Measurements from ENCODE around the gene GTF2H1. TPM values are rescaled to one million over a fixed set of nuclear protein-coding genes. Genes with fewer than 3 reads are reported as not detected.
"Not testable (repeated sequence)": the region's sequence is repeated elsewhere in the genome, so short reads cannot be mapped to it uniquely, and the experiment has no call there.

GTF2H1 gene
- total RNA-seq, 1 experiment from 2014 or later: 76.1 TPM

DNA sequence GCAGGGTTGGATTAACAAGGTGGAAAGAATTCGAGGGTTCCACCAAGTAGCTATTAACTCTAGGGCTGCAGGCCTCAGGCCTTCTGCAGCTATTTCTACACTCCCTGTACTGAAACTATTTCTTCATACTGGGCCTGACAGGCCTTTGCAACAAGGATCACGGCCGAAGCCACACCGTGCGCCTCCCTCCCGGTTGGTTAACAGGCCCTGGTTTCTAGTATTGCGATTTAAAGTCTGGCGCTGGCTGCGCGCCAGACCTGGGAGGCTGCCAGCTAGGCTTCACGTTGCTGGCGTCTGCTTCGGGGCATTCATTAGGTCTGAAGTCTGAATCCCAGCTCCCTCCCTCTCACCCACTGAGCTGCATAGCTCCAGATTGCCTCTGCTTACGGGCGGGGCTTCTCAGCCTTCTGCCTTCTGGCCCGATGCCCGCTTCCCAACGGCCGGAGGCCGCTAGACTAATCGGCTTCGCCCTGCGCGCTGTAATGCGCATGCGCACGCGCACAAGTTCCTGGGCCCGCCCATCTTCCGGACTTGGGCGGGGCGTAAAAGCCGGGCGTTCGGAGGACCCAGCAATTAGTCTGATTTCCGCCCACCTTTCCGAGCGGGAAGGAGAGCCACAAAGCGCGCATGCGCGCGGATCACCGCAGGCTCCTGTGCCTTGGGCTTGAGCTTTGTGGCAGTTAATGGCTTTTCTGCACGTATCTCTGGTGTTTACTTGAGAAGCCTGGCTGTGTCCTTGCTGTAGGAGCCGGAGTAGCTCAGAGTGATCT lies 73.6 kb downstream of the GTF2H1 start:
- in situ Hi-C loops (cut with HindIII; ENCODE audit: low pct_unique_long_range_greater_than_20kb, low sequenced_read_pairs): no loop called here
- peak; percentile 98 for DNase-seq (ENCODE audit: low read depth)

GRCh38 chr11:18397921-18398320 lies 75.6 kb downstream of the GTF2H1 start:
- in situ Hi-C loops (cut with HindIII; ENCODE audit: low pct_unique_long_range_greater_than_20kb, low sequenced_read_pairs): no loop called here

GRCh38 chr11:18401077-18401476 lies 78.7 kb downstream of the GTF2H1 start:
- in situ Hi-C loops (cut with HindIII; ENCODE audit: low pct_unique_long_range_greater_than_20kb, low sequenced_read_pairs); DNase-seq (ENCODE audit: low read depth): not testable (repeated sequence)

More at GRCh38 chr11:18397921-18398320, 75.6 kb downstream of the GTF2H1 start:
- no peak for DNase-seq (ENCODE audit: low read depth)

GRCh38 chr11:18404062-18404461 lies 81.7 kb downstream of the GTF2H1 start:
- in situ Hi-C loops (cut with HindIII; ENCODE audit: low pct_unique_long_range_greater_than_20kb, low sequenced_read_pairs): no loop called here
- no peak for DNase-seq (ENCODE audit: low read depth)

DNA sequence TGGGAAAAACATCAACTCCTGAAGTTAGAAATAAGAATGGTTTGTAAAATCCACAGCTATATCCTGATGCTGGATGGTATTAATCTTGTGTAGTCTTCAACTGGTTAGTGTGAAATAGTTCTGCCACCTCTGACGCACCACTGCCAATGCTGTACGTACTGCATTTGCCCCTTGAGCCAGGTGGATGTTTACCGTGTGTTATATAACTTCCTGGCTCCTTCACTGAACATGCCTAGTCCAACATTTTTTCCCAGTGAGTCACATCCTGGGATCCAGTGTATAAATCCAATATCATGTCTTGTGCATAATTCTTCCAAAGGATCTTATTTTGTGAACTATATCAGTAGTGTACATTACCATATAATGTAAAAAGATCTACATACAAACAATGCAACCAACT lies 85.0 kb downstream of the GTF2H1 start:
- in situ Hi-C loops (cut with HindIII; ENCODE audit: low pct_unique_long_range_greater_than_20kb, low sequenced_read_pairs): not testable (repeated sequence)

GRCh38 chr11:18408558-18409291 lies 86.4 kb downstream of the GTF2H1 start:
- in situ Hi-C loops (cut with HindIII; ENCODE audit: low pct_unique_long_range_greater_than_20kb, low sequenced_read_pairs): no loop called here
- DNase-seq (ENCODE audit: low read depth): peak; percentile 58

More for the DNA sequence above, 85.0 kb downstream of the GTF2H1 start:
- peak; percentile 54 for DNase-seq (ENCODE audit: low read depth)

- DNase-seq (ENCODE audit: low read depth): no peak
- in situ Hi-C loops (cut with HindIII; ENCODE audit: low pct_unique_long_range_greater_than_20kb, low sequenced_read_pairs): no loop called here
Measured at GRCh38 chr11:18416459-18416858, 94.1 kb downstream of the GTF2H1 start.

Other genes starting within 250 kb of the GTF2H1 start
- 14.4 and 26.3 TPM in 2 replicates for gene SAAL1, start 216.5 kb upstream of the GTF2H1 start, total RNA-seq (2014; rRNA removed; shearing (Covaris generic); ENCODE audit: low replicate concordance)
- not detected in 2 replicates for gene MRGPRX3, start 190.0 kb upstream of the GTF2H1 start, total RNA-seq (2014; rRNA removed; shearing (Covaris generic); ENCODE audit: low replicate concordance)
- gene MRGPRX4, start 149.7 kb upstream of the GTF2H1 start, total RNA-seq (2014; rRNA removed; shearing (Covaris generic); ENCODE audit: low replicate concordance): not detected in 2 replicates
- not detected in 2 replicates for gene SAA4, start 85.8 kb upstream of the GTF2H1 start, total RNA-seq (2014; rRNA removed; shearing (Covaris generic); ENCODE audit: low replicate concordance)
- gene SAA2, start 73.9 kb upstream of the GTF2H1 start, total RNA-seq (2014; rRNA removed; shearing (Covaris generic); ENCODE audit: low replicate concordance): not detected in 2 replicates
- gene SAA1, start 56.3 kb upstream of the GTF2H1 start, total RNA-seq (2014; rRNA removed; shearing (Covaris generic); ENCODE audit: low replicate concordance): 0.67 and 4.8 TPM in 2 replicates
- gene HPS5, start 427 bp upstream of the GTF2H1 start, total RNA-seq (2014; rRNA removed; shearing (Covaris generic); ENCODE audit: low replicate concordance): 28.4 and 35.4 TPM in 2 replicates
- 1,568 and 1,798 TPM in 2 replicates for gene LDHA, start 72.0 kb downstream of the GTF2H1 start, total RNA-seq (2014; rRNA removed; shearing (Covaris generic); ENCODE audit: low replicate concordance)
- 17.3 and 17.4 TPM in 2 replicates for gene LDHC, start 89.8 kb downstream of the GTF2H1 start, total RNA-seq (2014; rRNA removed; shearing (Covaris generic); ENCODE audit: low replicate concordance)
- gene LDHAL6A, start 133.3 kb downstream of the GTF2H1 start, total RNA-seq (2014; rRNA removed; shearing (Covaris generic); ENCODE audit: low replicate concordance): not detected in 2 replicates
- 82.8 and 117 TPM in 2 replicates for gene TSG101, start 204.4 kb downstream of the GTF2H1 start, total RNA-seq (2014; rRNA removed; shearing (Covaris generic); ENCODE audit: low replicate concordance)